Muscle of leg (tissue), 11 donors: ENCODE results near the gene JSRP1. TPM values are rescaled to one million over a fixed set of nuclear protein-coding genes. Genes with fewer than 3 reads are reported as not detected.

Source experiments
- DNase-seq: peaks from one replicate; pipeline ENCODE4 v3.0.0; 2013
- H3K27ac ChIP-seq: one replicate; pipeline ENCODE4 v1.5.1; 2013; ENCODE audit warnings: mild to moderate bottlenecking, low read length, control low read depth
- H3K27me3 ChIP-seq: one replicate; pipeline ENCODE4 v1.6.1; 2013; ENCODE audit warnings: low read length; ENCODE audit not compliant: control insufficient read depth, insufficient read depth
- H3K36me3 ChIP-seq: one replicate; pipeline ENCODE4 v1.6.1; 2013; ENCODE audit warnings: low read length; ENCODE audit not compliant: control insufficient read depth, insufficient read depth
- H3K4me1 ChIP-seq: one replicate; pipeline ENCODE4 v1.6.1; 2013; ENCODE audit warnings: low read length; ENCODE audit not compliant: control insufficient read depth, insufficient read depth
- H3K4me3 ChIP-seq: one replicate; pipeline ENCODE4 v1.5.1; 2013; ENCODE audit warnings: low read length, control low read depth
- H3K9me3 ChIP-seq: replicated peaks from 2 replicates; pipeline ENCODE4 v1.6.1; 2013; ENCODE audit warnings: low read depth, low read length; ENCODE audit not compliant: control insufficient read depth
- WGBS: methylation state at CpG from one replicate; pipeline ENCODE4 v1.1.5; 2013; ENCODE audit warnings: missing lambda C conversion rate; ENCODE audit not compliant: insufficient coverage; 5-methylcytosine and 5-hydroxymethylcytosine counted together
- polyA plus RNA-seq, 8 donors: library from polyadenylated mRNA; unstranded; fragments of 120-200 nt; gene quantifications; one replicate each; pipeline versions ENCODE4 v1.2.1 to v1.2.3, GENCODE V29; 2013; ENCODE audit warnings: inconsistent platforms in 1 of 8, low replicate concordance in 1 of 8; ENCODE audit not compliant: insufficient read length in 8 of 8, insufficient read depth in 1 of 8
- total RNA-seq: library from RNA; stranded (reverse); fragments of 120-200 nt; gene quantifications from one replicate; pipeline ENCODE4 v1.2.4, GENCODE V29; 2013

The JSRP1 gene
- total and polyA plus RNA-seq, 9 donors = 58.3 to 107 (median 85.2) TPM

DNA sequence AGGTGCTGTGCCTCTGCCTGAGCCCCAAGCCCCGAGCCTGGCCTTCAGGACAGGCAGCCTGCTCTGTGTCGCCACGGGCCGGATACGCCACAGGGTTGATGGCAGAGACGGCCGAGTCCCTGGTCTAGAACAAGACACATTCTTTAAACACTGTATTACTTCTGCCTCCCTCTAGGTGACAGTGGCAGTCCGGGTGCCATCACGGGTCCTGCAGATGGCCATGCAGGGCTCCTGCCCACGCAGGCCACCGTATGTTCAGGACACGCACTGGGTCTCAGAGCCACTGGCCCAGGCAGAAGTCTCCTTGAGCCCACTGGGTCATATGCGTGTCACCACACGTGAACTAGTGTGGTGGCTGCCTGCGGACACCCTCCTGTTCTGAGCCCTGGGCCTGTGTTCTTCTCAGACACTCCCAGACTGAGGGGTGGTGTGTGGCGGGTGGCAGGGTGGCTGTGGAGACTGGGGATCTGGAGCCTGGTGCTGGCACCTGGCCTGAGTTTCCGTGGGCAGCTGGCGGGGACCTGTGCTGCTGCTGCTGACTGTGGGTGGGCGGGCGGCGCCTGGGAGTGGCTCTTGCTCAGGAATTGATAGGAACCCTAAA is 24.5 kb downstream of the JSRP1 start:
- H3K27ac ChIP-seq = no peak overlapping the region
- no peak overlapping the region for H3K4me3 ChIP-seq
- H3K27me3 ChIP-seq = no peaks in the 10 kb centered on the region
- 67% methylated on average over 20 of the region's 21 CpGs for WGBS
- no peak for DNase-seq
- no peaks in the 10 kb centered on the region for H3K9me3 ChIP-seq
- peaks cover 13% of the 10 kb centered on the region for H3K4me1 ChIP-seq
- peaks cover 68% of the 10 kb centered on the region for H3K36me3 ChIP-seq

DNA sequence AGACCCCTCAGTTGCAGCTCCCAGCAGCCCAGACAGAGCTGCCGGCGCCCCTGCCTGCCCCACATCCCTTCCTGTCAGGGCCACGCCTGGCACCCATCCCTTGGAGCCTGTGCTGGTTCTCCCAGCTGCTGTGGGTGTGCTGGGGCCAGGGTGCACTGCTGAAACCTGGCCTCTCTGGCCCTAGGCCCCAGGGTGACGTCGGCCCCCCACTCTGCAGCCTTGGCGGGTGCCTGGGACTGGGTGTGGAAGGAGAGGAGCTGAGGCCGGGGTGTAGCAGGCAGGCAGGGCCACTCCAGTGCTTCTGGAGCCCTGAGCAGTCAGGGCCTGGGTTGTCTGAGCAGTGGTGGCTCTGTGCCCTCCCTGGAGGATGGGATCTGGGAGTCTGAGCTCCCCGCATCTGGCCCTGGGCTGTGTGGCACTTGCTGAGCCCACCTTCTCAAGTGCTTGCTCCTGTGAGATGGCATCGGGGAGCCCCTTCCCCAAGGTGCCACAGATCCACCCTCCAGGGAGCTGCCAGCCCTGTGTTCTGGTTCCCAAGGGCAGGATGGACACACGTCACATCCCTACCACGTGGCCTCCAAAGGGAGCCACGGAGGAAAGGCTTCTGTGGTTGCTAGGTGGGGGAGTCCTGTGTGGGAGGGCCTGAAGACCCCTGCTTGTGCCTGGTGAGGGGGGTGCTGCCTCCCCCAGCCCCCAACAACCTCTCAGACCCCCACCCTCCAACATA is 25.2 kb downstream of the JSRP1 start:
- Histone ChIP-seq H3K36me3 (peaks cover 73% of the 10 kb centered on the region), H3K4me3 (no peak overlapping the region), H3K27me3 (no peaks in the 10 kb centered on the region), H3K27ac (no peak overlapping the region), H3K9me3 (no peaks in the 10 kb centered on the region), H3K4me1 (peaks cover 13% of the 10 kb centered on the region)
- no peak for DNase-seq
- WGBS = 70% methylated on average over 5 of the region's 12 CpGs

DNA sequence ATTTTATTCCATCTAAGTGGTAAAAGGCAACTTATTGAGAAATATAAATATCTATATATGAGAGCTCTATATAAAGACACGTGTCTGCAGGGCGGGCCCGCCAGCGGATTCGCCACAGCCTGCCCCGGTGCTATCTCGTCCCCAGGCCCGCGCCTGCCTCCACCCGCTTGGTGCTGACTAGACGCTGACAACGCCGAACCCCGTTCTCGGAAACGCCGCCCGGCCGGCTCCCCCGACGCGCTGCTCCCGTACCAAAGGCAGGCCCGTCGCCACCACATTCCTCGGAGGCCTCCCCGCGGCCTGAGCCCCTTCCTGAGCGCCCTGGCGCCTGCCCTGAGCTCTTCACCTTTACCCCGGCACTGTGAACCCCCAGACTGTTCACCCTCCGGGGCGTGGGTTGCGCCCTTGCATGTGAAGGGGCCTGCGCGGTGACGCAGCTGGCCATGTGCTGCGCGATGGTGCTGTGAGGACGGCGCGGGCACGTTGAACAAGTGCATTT is 26.1 kb downstream of the JSRP1 start:
- peaks cover 9% of the 10 kb centered on the region for H3K4me1 ChIP-seq

DNA sequence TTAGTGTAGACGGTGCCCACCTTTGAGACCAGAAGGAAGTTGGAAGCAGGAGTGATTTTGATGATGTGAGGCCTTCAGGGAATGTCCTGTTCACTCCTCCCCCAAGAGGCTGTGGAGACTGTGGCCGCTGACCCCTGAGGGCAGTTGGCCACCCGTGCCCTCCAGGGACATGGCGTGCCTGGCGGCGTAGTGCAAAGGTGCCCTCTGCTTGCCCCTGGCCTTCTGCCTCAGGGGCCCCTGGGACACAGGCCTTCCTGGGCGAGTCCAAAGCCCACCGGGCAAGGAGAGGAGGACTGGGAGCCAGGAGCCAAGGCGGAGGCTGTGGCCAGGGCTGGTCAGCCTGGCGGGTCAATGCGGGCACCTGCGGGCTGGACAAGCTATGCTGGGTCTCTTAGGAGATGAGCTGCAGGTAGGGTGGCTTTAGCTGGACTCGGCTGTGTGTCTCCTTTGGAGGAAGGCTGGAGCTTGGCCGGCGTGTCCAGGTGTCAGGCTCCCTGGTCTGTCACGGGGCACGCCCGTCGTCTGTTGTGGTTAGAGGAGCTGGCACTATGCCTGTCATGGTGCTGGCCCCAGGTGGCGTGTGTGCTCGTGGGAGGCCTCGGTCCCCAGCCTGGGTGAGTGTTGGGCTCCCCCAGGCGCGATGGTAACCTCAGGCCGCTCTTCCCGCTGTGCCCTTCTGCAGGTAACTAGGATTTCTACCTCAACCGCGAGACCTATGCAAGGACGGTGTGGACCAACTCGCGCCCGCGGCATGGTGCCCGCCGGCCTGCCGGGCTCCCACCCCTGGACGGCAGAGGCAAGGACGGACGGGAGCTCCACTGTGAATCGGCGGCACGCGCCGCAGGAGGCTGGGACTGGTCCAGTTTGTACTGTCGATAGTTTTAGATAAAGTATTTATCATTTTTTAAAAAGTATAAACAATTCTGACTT is 26.8 kb downstream of the JSRP1 start:
- peaks cover 83% of the 10 kb centered on the region for H3K36me3 ChIP-seq
- 90% methylated on average over 29 of the region's 45 CpGs for WGBS
- DNase-seq = no peak
- no peaks in the 10 kb centered on the region for H3K9me3 ChIP-seq
- no peak overlapping the region for H3K4me3 ChIP-seq
- no peak overlapping the region for H3K27ac ChIP-seq
- no peaks in the 10 kb centered on the region for H3K27me3 ChIP-seq
- H3K4me1 ChIP-seq = peaks cover 5% of the 10 kb centered on the region

More for the DNA sequence above, 26.1 kb downstream of the JSRP1 start:
- 91% methylated on average over 42 of the region's 43 CpGs for WGBS
- H3K36me3 ChIP-seq = peaks cover 82% of the 10 kb centered on the region
- no peak for DNase-seq
- no peaks in the 10 kb centered on the region for H3K9me3 ChIP-seq
- H3K27ac ChIP-seq = no peak overlapping the region
- no peak overlapping the region for H3K4me3 ChIP-seq
- no peaks in the 10 kb centered on the region for H3K27me3 ChIP-seq

DNA sequence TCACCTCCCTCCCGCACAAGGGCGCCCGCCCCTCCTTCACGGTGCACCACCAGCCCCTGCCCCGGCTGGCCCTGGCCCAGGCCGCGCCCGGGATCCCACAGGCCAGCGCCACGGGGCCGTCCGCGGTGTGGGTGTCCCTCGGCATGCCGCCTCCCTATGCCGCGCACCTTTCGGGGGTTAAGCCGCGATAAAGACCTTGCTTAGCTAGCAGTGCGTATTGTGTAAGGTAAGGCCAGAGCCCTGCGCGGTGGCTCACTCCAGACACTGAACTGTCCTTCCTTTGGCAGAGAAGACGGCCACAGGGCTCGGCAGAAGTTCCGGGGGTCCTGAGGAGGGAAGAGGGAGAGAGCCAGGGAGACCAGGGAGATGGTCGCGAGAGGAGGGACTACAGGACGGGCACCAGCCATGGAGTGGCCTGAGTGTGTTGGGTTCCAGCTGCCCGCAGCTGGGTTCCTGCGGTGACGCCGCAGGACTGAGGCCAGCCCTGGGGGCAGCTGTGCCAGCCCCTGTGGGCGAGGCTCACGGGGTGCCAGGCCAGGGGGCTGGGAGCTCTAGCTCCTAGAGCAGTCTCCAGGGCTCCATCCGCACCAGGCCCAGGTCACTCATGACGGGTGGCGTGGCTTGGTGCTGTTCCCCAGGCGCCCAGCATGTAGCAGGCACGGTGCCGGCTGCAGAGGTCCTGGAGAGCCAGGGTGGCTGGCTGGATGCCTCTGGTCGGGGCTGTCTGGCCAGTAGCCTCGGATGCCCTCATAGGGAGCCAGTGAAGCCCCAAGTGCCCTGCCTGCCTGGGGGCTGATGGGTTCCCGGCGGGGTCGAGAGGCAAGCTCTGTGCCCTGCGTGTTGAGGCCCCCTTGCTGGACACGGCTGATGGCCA is 27.8 kb downstream of the JSRP1 start:
- no peak for DNase-seq
- H3K27me3 ChIP-seq = no peaks in the 10 kb centered on the region
- no peak overlapping the region for H3K27ac ChIP-seq
- no peak overlapping the region for H3K4me3 ChIP-seq
- no peaks in the 10 kb centered on the region for H3K9me3 ChIP-seq
- 92% methylated on average over 48 of the region's 48 CpGs for WGBS
- H3K4me1 ChIP-seq = peaks cover 5% of the 10 kb centered on the region
- H3K36me3 ChIP-seq = peaks cover 83% of the 10 kb centered on the region

DNA sequence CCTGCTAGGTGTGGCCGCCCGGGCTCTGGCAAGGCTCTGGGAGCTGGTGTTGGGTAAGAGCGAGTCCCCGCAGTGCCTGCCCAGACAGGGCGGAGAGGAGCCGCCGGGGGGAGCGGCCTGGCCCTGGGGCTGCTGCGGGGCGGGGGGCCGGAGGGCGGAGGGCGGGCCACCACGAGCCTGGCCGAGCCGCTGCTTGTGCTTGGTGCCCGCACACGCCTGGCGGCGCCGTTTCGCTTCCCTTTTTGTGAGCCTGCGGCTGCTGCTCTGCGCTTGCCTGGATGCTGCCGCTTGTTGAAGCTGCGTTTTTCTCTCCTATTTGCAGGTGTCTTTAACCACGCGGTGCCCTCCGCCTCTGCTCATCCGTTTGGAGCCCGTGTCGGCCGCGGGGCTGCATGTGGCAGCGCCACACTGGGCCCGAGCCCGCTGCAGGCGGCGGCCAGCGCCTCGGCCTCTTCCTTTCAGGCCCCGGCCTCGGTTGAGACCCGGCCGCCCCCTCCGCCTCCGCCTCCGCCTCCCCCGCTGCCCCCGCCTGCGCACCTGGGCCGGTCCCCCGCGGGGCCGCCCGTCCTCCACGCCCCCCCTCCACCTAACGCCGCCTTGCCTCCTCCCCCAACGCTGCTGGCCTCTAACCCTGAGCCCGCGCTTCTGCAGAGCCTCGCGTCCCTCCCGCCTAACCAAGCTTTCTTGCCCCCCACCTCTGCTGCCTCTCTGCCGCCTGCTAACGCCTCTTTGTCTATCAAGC is 28.6 kb downstream of the JSRP1 start:
- peaks cover 81% of the 10 kb centered on the region for H3K36me3 ChIP-seq

DNA sequence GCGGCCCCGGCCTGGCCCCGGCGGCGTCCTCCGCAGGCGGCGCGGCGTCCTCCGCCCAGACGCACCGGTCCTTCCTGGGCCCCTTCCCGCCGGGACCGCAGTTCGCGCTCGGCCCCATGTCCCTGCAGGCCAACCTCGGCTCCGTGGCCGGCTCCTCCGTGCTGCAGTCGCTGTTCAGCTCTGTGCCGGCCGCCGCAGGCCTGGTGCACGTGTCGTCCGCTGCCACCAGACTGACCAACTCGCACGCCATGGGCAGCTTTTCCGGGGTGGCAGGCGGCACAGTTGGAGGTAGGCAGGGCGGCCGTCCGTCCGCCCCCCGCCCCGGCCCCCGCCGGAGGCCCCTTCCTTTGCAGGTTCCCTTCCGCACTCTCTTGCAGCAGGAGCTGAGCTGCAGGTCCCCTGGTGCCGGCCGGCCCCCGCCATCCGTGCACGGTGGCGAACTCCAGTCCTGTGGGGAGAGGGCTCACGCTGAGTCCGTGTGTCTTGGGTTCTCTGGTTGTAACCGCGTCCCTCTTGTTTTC is 29.3 kb downstream of the JSRP1 start:
- Histone ChIP-seq H3K36me3 (peaks cover 80% of the 10 kb centered on the region), H3K27ac (no peak overlapping the region), H3K4me1 (peaks cover 3% of the 10 kb centered on the region), H3K4me3 (no peak overlapping the region), H3K27me3 (no peaks in the 10 kb centered on the region), H3K9me3 (no peaks in the 10 kb centered on the region)
- WGBS = 96% methylated on average over 33 of the region's 53 CpGs
- no peak for DNase-seq

More for the DNA sequence above, 28.6 kb downstream of the JSRP1 start:
- H3K27me3 ChIP-seq = no peaks in the 10 kb centered on the region
- H3K27ac ChIP-seq = no peak overlapping the region
- DNase-seq = no peak
- 81% methylated on average over 54 of the region's 67 CpGs for WGBS
- H3K4me3 ChIP-seq = no peak overlapping the region
- no peaks in the 10 kb centered on the region for H3K9me3 ChIP-seq
- H3K4me1 ChIP-seq = peaks cover 5% of the 10 kb centered on the region

DNA sequence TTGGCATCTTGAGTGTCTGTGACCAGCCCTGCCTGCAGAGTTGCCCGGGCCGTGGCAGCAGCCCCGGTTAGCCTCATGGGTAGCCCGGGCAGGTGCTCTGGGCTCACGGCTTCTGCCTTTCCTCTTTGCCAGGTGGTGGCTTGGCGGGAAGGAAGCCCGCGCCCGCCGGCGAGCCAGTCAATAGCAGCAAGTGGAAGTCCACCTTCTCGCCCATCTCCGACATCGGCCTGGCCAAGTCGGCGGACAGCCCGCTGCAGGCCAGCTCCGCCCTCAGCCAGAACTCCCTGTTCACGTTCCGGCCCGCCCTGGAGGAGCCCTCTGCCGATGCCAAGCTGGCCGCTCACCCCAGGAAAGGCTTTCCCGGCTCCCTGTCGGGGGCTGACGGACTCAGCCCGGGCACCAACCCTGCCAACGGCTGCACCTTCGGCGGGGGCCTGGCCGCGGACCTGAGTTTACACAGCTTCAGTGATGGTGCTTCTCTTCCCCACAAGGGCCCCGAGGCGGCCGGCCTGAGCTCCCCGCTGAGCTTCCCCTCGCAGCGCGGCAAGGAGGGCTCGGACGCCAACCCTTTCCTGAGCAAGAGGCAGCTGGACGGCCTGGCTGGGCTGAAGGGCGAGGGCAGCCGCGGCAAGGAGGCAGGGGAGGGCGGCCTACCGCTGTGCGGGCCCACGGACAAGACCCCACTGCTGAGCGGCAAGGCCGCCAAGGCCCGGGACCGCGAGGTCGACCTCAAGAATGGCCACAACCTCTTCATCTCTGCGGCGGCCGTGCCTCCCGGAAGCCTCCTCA is 30.0 kb downstream of the JSRP1 start:
- no peaks in the 10 kb centered on the region for H3K27me3 ChIP-seq
- 89% methylated on average over 50 of the region's 59 CpGs for WGBS
- H3K4me1 ChIP-seq = peaks cover 7% of the 10 kb centered on the region
- DNase-seq = no peak
- no peak overlapping the region for H3K27ac ChIP-seq
- H3K4me3 ChIP-seq = no peak overlapping the region
- H3K9me3 ChIP-seq = no peaks in the 10 kb centered on the region
- peaks cover 80% of the 10 kb centered on the region for H3K36me3 ChIP-seq
